Stimulated activated CD8-positive, alpha-beta memory T cell treated with anti-CD3 and anti-CD28 coated beads, Interleukin-4, amount 100 ng/mL, for 1 hour (primary cell): ENCODE results near the gene VAV3.
"Not testable (repeated sequence)": the region's sequence is repeated elsewhere in the genome, so short reads cannot be mapped to it uniquely, and the experiment has no call there.

Experiments used
- DNase-seq, 2 donors: peaks; one replicate each; pipeline ENCODE4 v3.0.0-alpha.2; 2020; ENCODE audit warnings: low read depth in 2 of 2, low spot score in 1 of 2

VAV3 gene

GRCh38 chr1:107661158-107661557 lies 303.8 kb downstream of the VAV3 start:
- no peak for DNase-seq

DNA sequence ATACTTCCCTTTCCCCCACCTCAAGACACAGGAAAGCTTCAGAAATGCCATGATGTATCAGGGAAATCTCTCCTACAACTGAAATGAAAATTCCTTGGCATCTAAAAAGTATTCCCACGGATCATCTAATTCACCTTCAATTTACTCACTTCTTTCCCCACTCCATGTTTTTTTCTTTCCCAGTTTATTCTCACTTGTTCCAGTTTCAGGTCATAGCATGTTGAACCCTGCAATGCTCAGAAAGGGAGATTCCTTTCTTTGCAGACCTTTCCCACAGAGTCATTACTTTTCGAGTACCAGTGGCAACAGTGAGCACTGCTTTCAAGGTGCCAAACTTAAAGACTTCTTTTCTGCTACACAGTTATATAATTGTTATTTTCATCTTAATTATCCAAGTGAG lies 305.0 kb downstream of the VAV3 start:
- DNase-seq: no peak

GRCh38 chr1:107657356-107657755 lies 307.6 kb downstream of the VAV3 start:
- no peak for DNase-seq

DNA sequence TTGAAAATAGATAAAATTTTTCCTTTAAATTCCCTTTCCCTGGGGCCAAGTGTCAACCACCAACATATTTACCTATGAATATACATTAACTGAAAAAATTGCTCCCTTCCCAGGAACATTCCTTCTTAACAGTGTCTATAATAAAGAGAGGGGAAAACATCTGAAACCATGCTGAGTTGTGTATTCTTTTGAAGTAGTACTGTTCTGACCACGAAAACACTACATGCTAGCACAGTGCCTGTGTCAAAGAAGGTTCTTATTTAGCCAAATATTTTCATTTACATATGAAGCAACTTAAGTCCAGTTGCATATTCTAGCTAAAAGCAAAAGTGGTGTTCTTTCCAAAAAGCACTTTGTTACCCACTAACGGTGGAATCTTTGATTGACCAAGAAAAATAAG lies 311.2 kb downstream of the VAV3 start:
- no peak for DNase-seq

DNA sequence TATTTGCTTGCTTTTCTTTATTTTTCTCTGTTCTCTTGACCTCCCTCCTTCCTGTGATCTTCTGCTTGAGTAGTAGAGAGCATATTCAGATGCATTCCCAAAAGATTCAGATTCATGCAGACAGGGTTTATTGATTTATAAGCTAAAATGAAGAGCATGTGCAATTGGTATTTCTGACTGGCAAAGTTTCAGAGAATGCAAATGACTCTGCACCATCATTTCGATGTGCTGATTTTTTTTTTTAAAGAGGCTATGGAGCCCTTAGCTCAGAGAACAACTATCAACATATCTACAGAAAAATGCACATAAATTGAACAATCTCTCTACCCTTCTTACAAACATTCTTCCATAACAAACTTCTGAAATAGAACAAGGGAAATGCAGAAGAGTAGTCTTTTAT lies 312.0 kb downstream of the VAV3 start:
- no peak for DNase-seq

DNA sequence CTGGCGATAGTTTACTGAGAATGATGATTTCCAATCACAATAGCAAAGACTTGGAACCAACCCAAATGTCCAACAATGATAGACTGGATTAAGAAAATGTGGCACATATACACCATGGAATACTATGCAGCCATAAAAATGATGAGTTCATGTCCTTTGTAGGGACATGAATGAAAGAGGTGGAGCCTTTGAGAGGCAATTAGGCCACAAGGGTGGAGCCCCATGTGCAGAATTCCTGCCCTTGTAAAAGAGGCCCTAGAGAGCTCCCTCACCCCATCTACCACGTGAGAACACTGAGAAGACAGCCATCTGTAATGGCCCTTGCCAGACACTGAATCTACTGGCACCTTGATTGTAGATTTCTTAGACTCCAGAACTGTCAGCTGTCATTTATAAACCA lies 314.2 kb downstream of the VAV3 start:
- not testable (repeated sequence) for DNase-seq

DNA sequence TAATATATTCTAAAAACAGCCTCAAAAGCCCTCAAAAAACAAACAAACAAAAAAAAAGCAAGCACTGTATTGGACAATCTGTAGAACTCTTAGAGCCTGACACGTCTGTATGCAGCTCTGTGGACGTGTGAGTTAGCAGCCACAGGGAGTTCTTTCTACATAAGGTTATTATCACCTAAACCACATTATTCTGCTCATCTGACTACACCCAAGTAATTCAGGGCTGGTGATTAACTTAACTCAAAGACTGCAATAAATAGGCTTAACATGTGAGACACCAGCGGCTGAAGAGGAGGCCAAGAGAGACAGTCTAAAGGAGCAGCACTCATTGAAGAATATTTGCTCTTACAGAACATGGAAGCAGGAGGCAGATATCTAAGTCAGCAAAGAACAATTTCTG lies 316.0 kb downstream of the VAV3 start:
- DNase-seq: no peak

GRCh38 chr1:107648071-107648470 lies 316.9 kb downstream of the VAV3 start:
- DNase-seq: no peak

GRCh38 chr1:107647012-107647411 lies 318.0 kb downstream of the VAV3 start:
- no peak for DNase-seq

DNA sequence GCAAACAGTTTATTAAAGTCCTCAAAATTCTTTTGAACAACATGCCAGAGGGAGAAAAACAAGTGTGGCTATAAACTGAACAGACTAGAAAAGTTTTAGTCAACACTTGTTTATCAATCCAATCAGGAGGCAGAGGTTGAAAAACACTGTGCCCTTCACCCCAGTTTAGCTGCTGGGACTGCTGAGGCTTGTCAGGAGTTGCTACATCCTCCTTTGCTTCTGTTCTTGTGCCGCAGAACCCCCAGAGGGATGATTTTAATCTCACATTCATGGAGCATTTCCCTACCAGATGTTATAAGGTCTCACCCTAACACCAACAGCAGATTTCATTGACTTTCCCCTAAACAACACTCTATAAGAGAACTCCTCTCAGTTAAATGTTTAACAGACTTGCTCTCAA lies 321.2 kb downstream of the VAV3 start:
- no peak for DNase-seq

- DNase-seq: no peak
These were observed 324.8 kb downstream of the VAV3 start for GRCh38 chr1:107640207-107640606.

GRCh38 chr1:107637101-107637500 lies 327.9 kb downstream of the VAV3 start:
- DNase-seq: no peak

GRCh38 chr1:107633596-107633995 lies 331.4 kb downstream of the VAV3 start:
- no peak for DNase-seq

- no peak for DNase-seq
These were observed 338.7 kb downstream of the VAV3 start for GRCh38 chr1:107626073-107626796.

- no peak for DNase-seq
These were observed 339.5 kb downstream of the VAV3 start for GRCh38 chr1:107625405-107626029.

DNA sequence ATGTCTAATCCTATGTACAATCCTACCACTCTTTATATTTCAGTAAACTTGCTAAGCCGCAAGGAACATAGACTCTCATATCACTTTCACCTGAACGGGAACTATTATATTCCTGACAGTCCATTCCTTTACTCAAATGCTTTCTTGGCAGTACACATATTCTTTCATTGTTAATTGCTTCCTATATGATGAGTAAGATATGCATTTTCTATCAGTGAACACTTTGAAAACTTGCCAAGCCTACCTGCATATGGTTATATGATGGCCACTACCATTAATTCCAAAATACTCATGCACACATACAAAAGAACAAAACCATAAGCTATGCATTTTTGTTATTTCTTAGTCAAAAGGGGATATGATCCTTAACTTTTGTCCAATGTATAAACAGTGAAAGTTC lies 341.5 kb downstream of the VAV3 start:
- no peak for DNase-seq

- no peak for DNase-seq
These were observed 342.0 kb downstream of the VAV3 start for GRCh38 chr1:107622966-107623365.

- no peak for DNase-seq
These were observed 342.4 kb downstream of the VAV3 start for GRCh38 chr1:107622535-107622934.

- no peak for DNase-seq
These were observed 344.2 kb downstream of the VAV3 start for GRCh38 chr1:107620753-107621152.

DNA sequence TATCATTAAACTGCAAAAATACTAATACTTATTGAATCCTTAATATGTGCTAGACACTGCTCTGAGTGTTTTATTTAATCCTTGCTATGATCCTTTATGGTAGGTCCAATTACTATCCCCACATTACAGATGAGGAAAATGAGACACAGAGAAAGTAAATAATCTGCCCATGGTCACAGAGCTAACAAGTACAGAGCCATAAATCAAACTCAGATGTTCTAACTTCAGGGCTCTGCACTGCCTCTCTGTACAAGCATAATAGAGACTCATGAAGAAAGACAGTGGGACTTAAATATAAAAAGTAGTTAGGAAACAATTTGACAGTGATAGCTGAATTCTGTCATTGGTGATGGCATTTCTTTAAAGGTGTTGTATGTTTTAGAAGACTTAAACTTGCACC lies 346.4 kb downstream of the VAV3 start:
- no peak for DNase-seq

DNA sequence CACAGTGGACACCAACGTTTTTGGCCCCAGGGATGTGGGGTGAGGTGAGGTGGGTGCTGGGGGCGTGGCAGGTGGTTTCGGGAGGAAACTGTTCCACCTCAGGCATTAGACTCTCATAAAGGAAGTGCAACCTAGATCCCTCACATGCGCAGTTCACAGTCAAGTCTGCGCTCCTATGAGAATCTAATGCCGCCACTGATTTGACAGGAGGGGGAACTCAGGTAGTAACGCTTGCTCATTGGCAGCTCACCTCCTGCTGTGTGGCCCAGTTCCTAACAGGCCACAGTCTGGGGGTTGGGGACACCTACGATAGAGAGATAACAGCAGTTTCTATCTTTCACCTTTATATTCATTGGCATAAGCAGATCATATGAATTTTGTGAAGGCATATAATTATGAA lies 347.1 kb downstream of the VAV3 start:
- DNase-seq: no peak

- DNase-seq: no peak
These were observed 347.5 kb downstream of the VAV3 start for GRCh38 chr1:107617456-107617855.

DNA sequence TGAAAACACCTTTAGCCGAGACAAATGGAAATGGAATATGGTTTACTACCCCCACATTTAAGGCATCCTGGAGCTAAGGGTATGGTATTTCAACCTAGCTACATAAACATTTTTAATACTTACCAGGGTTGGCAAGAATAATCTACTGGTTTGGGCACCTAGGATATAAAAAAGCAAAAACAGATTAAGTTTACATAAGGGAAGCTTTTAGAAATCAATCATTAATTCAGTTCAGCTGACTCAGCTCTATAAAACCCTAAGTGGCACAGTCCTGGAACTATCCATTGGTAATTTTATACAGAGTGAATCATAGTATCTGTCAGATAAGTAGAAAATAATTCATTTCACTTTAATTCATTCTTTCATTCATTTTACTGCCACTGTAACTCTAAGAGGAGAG lies 355.2 kb downstream of the VAV3 start:
- no peak for DNase-seq
